ENCODE data around the gene BICDL2. TPM values are rescaled to one million over a fixed set of nuclear protein-coding genes. Genes with fewer than 3 reads are reported as not detected.

The BICDL2 gene
- polyA plus RNA-seq, 1 of the 3 experiments (the other 2 are of a cell fraction): not detected

DNA sequence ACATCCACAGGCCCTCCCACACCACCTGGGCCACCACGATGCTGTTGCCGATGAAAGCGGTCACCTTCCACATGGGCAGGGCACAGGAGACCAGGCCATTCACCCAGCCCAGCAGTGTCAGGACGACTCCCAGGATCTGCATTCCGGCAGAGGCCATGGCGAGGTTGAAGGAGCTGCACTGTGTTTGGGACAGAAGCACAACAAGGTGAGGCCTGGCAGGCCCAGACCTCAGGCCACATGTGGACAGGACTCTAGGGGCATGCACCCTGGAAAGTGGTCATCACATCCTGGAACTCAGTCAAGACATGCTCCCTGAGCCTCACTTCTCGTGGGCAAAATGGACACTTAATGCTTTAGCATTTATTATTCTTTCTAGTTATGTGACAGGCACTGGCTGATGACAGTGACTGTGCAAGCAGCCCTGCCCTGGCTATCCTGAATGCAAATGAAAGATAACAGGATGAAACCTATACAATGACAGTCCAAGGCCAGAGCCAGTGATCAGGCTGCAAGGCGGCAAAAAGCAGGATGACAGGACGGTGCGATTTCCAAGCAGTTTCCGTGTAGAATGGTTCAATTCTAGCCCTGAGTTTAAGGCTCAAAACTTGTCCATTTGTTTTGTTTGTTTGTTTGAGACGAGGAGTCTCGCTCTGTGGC lies 20.8 kb downstream of the BICDL2 start:
- ChIA-PET CTCF (interaction anchor here (8.5 kb wide), 1 partner anchor 15 kb away, joined by 111 read pairs; no protein-coding TSS in a partner anchor), POLR2A (no interaction called here)
- Histone ChIP-seq H3K9me2 (no peaks in the 10 kb centered on the region), H3K27ac (ENCODE audit: low read depth in 2 of 2, low read length in 1 of 2) (no peak overlapping the region), H3K36me3 (replicated peaks in 1 of 2; ENCODE audit: control insufficient read depth in 1 of 2, insufficient read depth in 2 of 2, low read length in 1 of 2) (peaks cover 0 to under 1% of the 10 kb centered on the region in 2 experiments), H3K9me3 (no peaks in the 10 kb centered on the region), H3F3A (replicated peaks; ENCODE audit: insufficient read depth) (peaks cover 5% of the 10 kb centered on the region), H4K20me1 (ENCODE audit: insufficient read depth) (peaks cover under 1% of the 10 kb centered on the region; the same call in 1 of the 2 replicates), H3K4me3 (ENCODE audit: low read depth in 2 of 2, low read length in 1 of 2) (no peak overlapping the region), H3K27me3 (ENCODE audit: insufficient read depth) (no peaks in the 10 kb centered on the region), H3K4me2 (no peak overlapping the region), H3K9ac (no peak overlapping the region), H3K4me1 (ENCODE audit: control insufficient read depth in 1 of 2, insufficient read depth in 2 of 2, low read depth in 1 of 2, low read length in 1 of 2) (peaks cover 0 to 12% of the 10 kb centered on the region in 2 experiments; a peak in 1 of 4 replicates), H3K79me2 (ENCODE audit: insufficient read depth) (peaks cover 5% of the 10 kb centered on the region; the same call in 1 of the 2 replicates), H2AFZ (ENCODE audit: low read depth) (no peak overlapping the region)
- no peak for DNase-seq
- 86% methylated on average over 11 of the region's 13 CpGs for WGBS (ENCODE audit: low lambda C conversion rate)
- TF ChIP-seq FOSL2 (IDR thresholded peaks at IDR 0.05; ENCODE audit: borderline replicate concordance, low read depth) (no peak), TCF12 (IDR thresholded peaks at IDR 0.05) (no peak), TAF1 (IDR thresholded peaks at IDR 0.05; ENCODE audit: borderline replicate concordance, low read depth, low read length) (no peak), SIN3A (IDR thresholded peaks at IDR 0.05; ENCODE audit: borderline replicate concordance, low read depth, low read length) (no peak), RXRA (IDR thresholded peaks at IDR 0.05; ENCODE audit: borderline replicate concordance, low read depth) (no peak), SMC3 (IDR thresholded peaks at IDR 0.05; ENCODE audit: low read depth, low read length) (no peak), CHD2 (IDR thresholded peaks at IDR 0.05; ENCODE audit: low read length, partially characterized antibody) (no peak), YY1 (IDR thresholded peaks at IDR 0.05; ENCODE audit: low read depth) (no peak), RFX5 (IDR thresholded peaks at IDR 0.05; ENCODE audit: low read length) (no peak), EP300 (IDR thresholded peaks at IDR 0.05; ENCODE audit: borderline replicate concordance in 1 of 2, low read depth in 1 of 2, low read length in 1 of 2) (no peak), JUND (IDR thresholded peaks at IDR 0.05) (no peak), TEAD4 (IDR thresholded peaks at IDR 0.05; ENCODE audit: borderline replicate concordance, insufficient read depth) (no peak)
- TF ChIP-seq, protein P1, sequence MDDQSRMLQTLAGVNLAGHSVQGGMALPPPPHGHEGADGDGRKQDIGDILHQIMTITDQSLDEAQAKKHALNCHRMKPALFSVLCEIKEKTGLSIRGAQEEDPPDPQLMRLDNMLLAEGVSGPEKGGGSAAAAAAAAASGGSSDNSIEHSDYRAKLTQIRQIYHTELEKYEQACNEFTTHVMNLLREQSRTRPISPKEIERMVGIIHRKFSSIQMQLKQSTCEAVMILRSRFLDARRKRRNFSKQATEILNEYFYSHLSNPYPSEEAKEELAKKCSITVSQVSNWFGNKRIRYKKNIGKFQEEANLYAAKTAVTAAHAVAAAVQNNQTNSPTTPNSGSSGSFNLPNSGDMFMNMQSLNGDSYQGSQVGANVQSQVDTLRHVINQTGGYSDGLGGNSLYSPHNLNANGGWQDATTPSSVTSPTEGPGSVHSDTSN (IDR thresholded peaks at IDR 0.05): no peak
- TF ChIP-seq, protein P2, sequence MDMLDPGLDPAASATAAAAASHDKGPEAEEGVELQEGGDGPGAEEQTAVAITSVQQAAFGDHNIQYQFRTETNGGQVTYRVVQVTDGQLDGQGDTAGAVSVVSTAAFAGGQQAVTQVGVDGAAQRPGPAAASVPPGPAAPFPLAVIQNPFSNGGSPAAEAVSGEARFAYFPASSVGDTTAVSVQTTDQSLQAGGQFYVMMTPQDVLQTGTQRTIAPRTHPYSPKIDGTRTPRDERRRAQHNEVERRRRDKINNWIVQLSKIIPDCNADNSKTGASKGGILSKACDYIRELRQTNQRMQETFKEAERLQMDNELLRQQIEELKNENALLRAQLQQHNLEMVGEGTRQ (IDR thresholded peaks at IDR 0.05; ENCODE audit: borderline replicate concordance, low read depth, low read length): no peak
- TF ChIP-seq, protein P3, sequence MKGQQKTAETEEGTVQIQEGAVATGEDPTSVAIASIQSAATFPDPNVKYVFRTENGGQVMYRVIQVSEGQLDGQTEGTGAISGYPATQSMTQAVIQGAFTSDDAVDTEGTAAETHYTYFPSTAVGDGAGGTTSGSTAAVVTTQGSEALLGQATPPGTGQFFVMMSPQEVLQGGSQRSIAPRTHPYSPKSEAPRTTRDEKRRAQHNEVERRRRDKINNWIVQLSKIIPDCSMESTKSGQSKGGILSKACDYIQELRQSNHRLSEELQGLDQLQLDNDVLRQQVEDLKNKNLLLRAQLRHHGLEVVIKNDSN (IDR thresholded peaks at IDR 0.05; ENCODE audit: borderline replicate concordance, low read depth): no peak
- TF ChIP-seq, protein P4, sequence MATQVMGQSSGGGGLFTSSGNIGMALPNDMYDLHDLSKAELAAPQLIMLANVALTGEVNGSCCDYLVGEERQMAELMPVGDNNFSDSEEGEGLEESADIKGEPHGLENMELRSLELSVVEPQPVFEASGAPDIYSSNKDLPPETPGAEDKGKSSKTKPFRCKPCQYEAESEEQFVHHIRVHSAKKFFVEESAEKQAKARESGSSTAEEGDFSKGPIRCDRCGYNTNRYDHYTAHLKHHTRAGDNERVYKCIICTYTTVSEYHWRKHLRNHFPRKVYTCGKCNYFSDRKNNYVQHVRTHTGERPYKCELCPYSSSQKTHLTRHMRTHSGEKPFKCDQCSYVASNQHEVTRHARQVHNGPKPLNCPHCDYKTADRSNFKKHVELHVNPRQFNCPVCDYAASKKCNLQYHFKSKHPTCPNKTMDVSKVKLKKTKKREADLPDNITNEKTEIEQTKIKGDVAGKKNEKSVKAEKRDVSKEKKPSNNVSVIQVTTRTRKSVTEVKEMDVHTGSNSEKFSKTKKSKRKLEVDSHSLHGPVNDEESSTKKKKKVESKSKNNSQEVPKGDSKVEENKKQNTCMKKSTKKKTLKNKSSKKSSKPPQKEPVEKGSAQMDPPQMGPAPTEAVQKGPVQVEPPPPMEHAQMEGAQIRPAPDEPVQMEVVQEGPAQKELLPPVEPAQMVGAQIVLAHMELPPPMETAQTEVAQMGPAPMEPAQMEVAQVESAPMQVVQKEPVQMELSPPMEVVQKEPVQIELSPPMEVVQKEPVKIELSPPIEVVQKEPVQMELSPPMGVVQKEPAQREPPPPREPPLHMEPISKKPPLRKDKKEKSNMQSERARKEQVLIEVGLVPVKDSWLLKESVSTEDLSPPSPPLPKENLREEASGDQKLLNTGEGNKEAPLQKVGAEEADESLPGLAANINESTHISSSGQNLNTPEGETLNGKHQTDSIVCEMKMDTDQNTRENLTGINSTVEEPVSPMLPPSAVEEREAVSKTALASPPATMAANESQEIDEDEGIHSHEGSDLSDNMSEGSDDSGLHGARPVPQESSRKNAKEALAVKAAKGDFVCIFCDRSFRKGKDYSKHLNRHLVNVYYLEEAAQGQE (IDR thresholded peaks at IDR 0.05; ENCODE audit: low read depth, low read length): no peak
- TF ChIP-seq, protein P5, sequence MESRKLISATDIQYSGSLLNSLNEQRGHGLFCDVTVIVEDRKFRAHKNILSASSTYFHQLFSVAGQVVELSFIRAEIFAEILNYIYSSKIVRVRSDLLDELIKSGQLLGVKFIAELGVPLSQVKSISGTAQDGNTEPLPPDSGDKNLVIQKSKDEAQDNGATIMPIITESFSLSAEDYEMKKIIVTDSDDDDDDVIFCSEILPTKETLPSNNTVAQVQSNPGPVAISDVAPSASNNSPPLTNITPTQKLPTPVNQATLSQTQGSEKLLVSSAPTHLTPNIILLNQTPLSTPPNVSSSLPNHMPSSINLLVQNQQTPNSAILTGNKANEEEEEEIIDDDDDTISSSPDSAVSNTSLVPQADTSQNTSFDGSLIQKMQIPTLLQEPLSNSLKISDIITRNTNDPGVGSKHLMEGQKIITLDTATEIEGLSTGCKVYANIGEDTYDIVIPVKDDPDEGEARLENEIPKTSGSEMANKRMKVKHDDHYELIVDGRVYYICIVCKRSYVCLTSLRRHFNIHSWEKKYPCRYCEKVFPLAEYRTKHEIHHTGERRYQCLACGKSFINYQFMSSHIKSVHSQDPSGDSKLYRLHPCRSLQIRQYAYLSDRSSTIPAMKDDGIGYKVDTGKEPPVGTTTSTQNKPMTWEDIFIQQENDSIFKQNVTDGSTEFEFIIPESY (IDR thresholded peaks at IDR 0.05; ENCODE audit: borderline replicate concordance, low read depth): no peak

Measured in SK-N-SH (cell line).